ENCODE results near the gene GEMIN4. TPM values are rescaled to one million over a fixed set of nuclear protein-coding genes. Genes with fewer than 3 reads are reported as not detected.

GEMIN4 gene
- total and polyA plus RNA-seq, 2 of the 8 experiments (the other 6 are each of a cell fraction or from before 2014, with no cell fraction given) = 32.1 to 51.9 TPM

GRCh38 chr17:721540-721937 lies 30.5 kb downstream of the GEMIN4 start (continued):
- no peak for TF ChIP-seq CHD7 (IDR thresholded peaks at IDR 0.05; ENCODE audit: insufficient replicate concordance, low read length)
- TF ChIP-seq SIX5 (IDR thresholded peaks at IDR 0.05; ENCODE audit: low read depth, low read length) = no peak
- no peak for TF ChIP-seq TBP (IDR thresholded peaks at IDR 0.05; ENCODE audit: low read depth, low read length)
- TF ChIP-seq CREB1 (IDR thresholded peaks at IDR 0.05) = no peak
- TF ChIP-seq MAFK (IDR thresholded peaks at IDR 0.05; ENCODE audit: low read depth, low read length) = no peak
- no peak for TF ChIP-seq HDAC2 (IDR thresholded peaks at IDR 0.05; ENCODE audit: borderline replicate concordance in 1 of 2, low read depth in 2 of 2, low read length in 2 of 2)
- TF ChIP-seq RBBP5 (IDR thresholded peaks at IDR 0.05; ENCODE audit: borderline replicate concordance, low read depth, low read length) = no peak
- TF ChIP-seq KDM1A (IDR thresholded peaks at IDR 0.05; ENCODE audit: borderline replicate concordance, low read length) = no peak
- no peak for TF ChIP-seq CTCF (IDR thresholded peaks at IDR 0.05; ENCODE audit: control extremely low read depth in 1 of 3, insufficient read depth in 1 of 3, low read depth in 1 of 3, low read length in 3 of 3)
- no peak for TF ChIP-seq BRCA1 (IDR thresholded peaks at IDR 0.05; ENCODE audit: low read depth, low read length)
